Liver (tissue), 3 donors: Measurements from ENCODE around the gene BIN1.

Source experiments
- ATF3 ChIP-seq: IDR thresholded peaks from 2 replicates; pipeline ENCODE4 v1.6.1; 2016; ENCODE audit warnings: antibody characterized with exemption
- CTCF ChIP-seq: fragments of 150-350 bp; IDR thresholded peaks from 2 replicates; pipeline ENCODE4 v1.5.1; 2017; ENCODE audit warnings: improper control_type of control experiment, low read depth, low read length; ENCODE audit not compliant: missing input control
- EGR1 ChIP-seq, 2 donors: IDR thresholded peaks; 2 replicates each; pipeline ENCODE4 v1.6.1; 2016 to 2018; ENCODE audit warnings: antibody characterized with exemption in 2 of 2, low read depth in 2 of 2
- GABPA ChIP-seq, 2 donors: IDR thresholded peaks in 1 of 2; conservative IDR thresholded peaks in 1 of 2; 2 replicates each; pipeline ENCODE4 v1.6.1; 2016; ENCODE audit warnings: antibody characterized with exemption in 2 of 2, mild to moderate bottlenecking in 1 of 2, moderate library complexity in 1 of 2
- MAX ChIP-seq: IDR thresholded peaks from 2 replicates; pipeline ENCODE4 v1.6.1; 2016; ENCODE audit warnings: antibody characterized with exemption
- NR2F2 ChIP-seq: IDR thresholded peaks from 2 replicates; pipeline ENCODE4 v1.6.1; 2016; ENCODE audit warnings: antibody characterized with exemption
- RAD21 ChIP-seq, 2 donors: IDR thresholded peaks; 2 replicates each; pipeline ENCODE4 v1.6.1; 2016; ENCODE audit warnings: antibody characterized with exemption in 2 of 2, mild to moderate bottlenecking in 2 of 2
- REST ChIP-seq: IDR thresholded peaks from 2 replicates; pipeline ENCODE4 v1.6.1; 2016; ENCODE audit warnings: antibody characterized with exemption, mild to moderate bottlenecking
- SP1 ChIP-seq: IDR thresholded peaks from 2 replicates; pipeline ENCODE4 v1.6.1; 2018; ENCODE audit warnings: antibody characterized with exemption, mild to moderate bottlenecking
- TAF1 ChIP-seq: conservative IDR thresholded peaks from 2 replicates; pipeline ENCODE4 v1.6.1; 2016; ENCODE audit warnings: antibody characterized with exemption, mild to moderate bottlenecking
- YY1 ChIP-seq: IDR thresholded peaks from 2 replicates; pipeline ENCODE4 v1.6.1; 2016; ENCODE audit warnings: antibody characterized with exemption, mild to moderate bottlenecking
- ZBTB33 ChIP-seq: IDR thresholded peaks from 2 replicates; pipeline ENCODE4 v1.6.1; 2016; ENCODE audit warnings: antibody characterized with exemption
- donor health status: healthy.
- donor health status: healthy.

- TF ChIP-seq REST = no peak
- no peak for TF ChIP-seq CTCF
- TF ChIP-seq TAF1 = no peak
- no peak for TF ChIP-seq ATF3
- TF ChIP-seq MAX = no peak
- TF ChIP-seq SP1 = no peak
- no peak for TF ChIP-seq ZBTB33
- TF ChIP-seq NR2F2 = no peak
- TF ChIP-seq EGR1 (IDR thresholded peaks at IDR 0.05; ENCODE audit: low read depth in 2 of 2) = no peak
- no peak for TF ChIP-seq RAD21 (IDR thresholded peaks at IDR 0.05)
- no peak for TF ChIP-seq YY1
- TF ChIP-seq GABPA (IDR thresholded peaks at IDR 0.05 in 1 of 2, conservative IDR thresholded peaks at IDR 0.05 in 1 of 2) = no peak
These were observed 106.0 kb downstream of the BIN1 start for GRCh38 chr2:127000937-127001336.
